HG03196 (cell line): ENCODE data around the gene AFM.
"Not testable (repeated sequence)": the region's sequence is repeated elsewhere in the genome, so short reads cannot be mapped to it uniquely, and the experiment has no call there.

Experiments used
- ATAC-seq: cut with Tn5 transposase; IDR thresholded peaks from one replicate; pipeline ENCODE4 v1.9.1; 2021; ENCODE audit not compliant: unreplicated experiment

AFM gene

DNA sequence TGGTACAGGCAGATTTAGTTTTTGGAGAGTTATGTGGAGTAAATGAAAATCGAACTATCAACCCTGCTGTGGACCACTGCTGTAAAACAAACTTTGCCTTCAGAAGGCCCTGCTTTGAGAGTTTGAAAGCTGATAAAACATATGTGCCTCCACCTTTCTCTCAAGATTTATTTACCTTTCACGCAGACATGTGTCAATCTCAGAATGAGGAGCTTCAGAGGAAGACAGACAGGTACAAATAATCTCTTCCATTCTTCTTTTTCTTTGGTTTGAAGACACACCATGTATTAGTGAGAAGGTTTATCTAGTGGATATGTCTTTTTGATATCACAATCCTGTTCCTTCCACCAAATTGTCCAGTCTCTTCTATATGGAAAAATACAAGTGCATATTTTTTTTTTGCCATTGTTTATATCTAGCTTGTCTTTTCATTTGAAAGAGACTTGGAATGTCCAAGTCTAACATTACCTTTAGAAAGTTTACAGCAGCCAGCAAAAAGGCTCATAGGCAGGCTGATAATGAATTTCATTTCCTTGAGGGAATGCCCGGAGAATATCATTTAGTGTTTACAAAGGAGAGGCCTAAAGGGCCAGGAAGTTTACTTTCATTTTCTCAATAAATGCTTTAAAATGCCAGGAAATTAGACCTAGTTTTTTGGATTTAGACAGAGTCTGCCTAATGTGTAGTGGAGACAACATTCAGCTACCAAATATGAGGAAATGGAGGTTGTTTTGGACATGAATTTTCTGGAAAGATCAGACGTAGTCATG is 18.6 kb downstream of the AFM start:
- ATAC-seq: no peak

DNA sequence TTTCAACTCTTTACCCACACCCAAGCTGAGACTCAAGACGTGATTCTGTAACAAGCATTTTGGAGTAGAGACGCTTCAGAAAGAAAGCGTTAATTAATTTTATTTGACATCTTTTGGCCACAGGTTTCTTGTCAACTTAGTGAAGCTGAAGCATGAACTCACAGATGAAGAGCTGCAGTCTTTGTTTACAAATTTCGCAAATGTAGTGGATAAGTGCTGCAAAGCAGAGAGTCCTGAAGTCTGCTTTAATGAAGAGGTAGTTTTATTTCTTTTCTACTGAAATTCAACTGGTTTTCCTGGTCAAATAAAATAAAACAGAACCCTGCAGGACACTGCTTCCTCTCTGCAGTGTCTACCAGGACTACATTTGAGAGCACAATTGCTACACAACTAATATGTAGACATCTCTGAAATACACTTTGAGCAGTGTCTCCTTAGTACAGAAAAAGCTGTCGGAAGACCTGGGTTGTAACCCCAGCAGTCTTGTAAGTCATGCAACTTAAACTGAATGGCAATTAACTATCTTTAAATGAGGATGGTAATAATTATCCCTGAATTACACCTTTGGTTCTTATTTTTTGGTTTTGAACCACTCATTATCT is 20.2 kb downstream of the AFM start:
- ATAC-seq: no peak

DNA sequence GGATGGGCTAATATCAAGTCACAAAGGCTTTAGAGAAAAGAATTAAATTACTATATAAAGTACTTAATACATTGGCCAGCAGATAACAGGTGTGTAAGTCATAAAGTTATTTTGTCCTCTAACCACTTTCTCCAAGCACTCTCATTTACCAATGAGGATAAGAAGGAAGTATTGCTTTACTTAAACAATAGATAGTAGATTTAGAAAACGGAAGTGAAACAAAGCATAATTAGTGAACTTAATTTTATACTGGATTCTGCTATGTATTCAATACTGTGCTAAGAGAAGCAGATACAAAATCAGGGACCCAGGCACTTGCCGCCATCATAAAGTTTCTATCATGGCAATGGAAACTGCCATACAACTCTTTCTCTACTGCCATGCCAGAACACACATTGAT is 24.0 kb downstream of the AFM start:
- no peak for ATAC-seq

DNA sequence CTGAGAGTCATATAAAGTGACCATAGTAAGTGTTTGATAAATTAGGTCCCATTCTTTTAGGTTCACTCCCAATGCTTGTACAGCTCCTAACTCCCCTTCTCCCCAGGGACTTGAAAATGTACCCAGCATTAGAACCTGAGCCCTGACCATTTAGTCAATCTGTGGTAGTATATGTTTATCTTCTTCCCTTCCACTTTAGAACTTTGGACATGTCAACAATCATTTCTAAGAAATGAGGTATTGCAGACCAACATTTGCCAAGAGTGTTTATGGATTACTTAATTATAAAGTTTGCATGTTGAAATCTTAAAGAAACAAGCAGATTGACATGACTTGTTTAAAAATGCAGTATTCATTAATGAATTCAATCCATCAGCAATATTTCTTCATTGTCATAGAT is 26.0 kb downstream of the AFM start:
- no peak for ATAC-seq

DNA sequence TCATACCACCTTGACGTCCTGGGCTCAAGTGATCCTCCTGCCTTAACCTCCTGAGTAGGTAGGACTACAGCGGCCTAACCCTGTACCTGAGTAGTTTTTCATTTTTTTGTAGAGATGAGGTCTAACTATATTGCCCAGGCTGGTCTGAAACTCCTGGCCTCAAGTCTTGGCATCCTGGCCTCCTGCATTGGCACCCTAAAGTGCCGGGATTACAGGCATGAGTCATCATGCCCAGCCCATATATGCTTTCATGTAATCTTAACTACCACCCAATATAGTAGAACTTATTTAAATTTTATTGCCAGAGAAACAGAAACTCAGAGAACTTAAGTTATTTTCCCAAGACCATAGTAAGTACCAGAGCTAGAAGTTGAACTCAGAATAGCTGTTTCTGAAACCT is 27.1 kb downstream of the AFM start:
- ATAC-seq: no peak

DNA sequence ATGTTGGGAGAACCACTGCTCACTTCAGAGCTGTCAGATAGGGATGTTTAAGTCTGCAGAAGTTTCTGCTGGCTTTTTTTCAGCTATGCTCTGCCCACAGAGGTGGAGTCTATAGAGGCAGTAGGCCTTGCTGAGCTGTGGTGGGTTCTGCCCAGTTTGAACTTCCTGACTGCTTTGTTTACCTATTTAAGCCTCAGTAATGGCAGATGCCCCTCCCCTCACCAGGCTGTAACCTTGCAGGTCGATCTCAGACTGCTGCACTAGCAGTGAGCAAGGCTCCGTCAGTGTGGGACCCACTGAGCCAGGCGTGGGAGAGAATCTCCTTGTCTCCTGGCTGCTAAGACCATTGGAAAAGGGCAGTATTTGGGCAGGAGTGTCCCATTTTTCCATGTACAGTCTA is 36.8 kb downstream of the AFM start:
- no peak for ATAC-seq

DNA sequence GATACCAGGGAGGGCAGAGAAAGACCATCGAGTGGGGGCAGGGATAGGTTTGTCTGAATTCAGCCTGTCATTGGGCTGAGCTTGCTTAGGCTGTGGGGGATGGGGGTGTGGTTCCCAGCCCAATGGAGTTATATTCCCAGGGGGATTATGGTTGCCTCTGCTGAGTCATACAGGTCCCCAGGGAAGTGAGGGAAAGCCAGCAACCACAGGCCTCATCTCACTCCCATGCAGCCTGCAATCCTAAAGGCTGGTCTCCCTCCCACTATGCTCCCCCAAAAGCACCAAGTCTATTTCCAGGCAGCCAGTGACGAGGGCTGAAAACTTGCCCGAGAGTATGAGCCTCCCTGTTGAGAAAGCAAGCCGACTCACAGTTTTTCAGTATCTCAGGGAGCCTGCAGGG is 39.3 kb downstream of the AFM start:
- ATAC-seq: no peak

DNA sequence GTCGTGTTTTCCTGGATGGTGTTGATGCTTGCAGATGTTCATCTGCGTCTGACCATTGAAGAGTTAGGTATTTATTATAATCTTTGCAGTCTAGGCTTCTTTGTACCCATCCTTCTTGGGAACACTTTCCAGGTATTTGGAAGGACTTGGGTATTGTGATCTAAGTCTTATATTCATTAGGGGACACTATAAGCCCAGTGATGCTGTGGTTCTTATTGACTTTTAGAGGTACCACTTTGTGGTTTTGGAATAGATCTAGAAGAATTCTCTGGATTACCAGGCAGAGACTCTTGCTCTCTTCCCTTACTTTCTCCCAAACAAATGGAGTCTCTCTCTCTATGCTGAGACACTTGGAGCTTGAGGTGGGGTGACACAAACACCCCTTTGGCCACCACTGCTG is 41.6 kb downstream of the AFM start:
- ATAC-seq: no peak

DNA sequence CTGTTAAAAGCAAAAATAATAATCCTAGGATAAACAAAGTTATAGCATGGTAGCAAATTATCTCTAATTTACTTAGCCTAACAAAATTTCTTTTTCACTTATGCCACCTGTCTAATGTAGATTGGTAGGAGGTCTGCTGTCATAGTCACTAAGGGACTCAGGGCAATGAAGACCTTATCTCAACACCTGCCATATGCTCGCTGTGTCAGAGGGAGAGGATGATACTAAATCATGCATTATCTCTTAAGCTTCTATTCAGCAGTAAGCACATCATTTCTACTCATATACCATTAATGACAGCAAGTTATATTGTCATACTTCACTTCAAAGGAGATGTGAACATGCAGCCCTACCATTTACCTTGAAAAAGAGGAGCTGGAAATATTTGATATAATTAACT is 44.1 kb downstream of the AFM start:
- ATAC-seq: no peak

DNA sequence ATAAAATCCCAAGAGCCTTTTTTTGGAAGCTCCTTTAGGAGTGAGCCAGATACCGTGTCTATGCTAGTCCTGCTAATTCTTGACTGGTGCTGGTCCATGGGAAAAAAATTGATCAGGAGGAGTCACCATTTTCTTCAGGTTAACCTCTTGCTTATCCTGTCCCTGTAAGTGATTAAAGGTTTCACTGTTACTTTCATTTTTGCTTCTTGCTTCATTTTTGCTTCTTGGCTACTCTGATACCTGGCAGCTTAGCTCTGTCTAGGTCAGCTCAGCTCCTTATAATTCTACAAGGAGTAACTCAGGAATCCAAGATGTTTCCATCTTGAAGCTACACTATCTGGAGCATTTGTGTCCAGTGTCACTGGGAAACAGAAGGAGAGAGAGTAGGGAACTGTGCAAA is 45.7 kb downstream of the AFM start:
- no peak for ATAC-seq

DNA sequence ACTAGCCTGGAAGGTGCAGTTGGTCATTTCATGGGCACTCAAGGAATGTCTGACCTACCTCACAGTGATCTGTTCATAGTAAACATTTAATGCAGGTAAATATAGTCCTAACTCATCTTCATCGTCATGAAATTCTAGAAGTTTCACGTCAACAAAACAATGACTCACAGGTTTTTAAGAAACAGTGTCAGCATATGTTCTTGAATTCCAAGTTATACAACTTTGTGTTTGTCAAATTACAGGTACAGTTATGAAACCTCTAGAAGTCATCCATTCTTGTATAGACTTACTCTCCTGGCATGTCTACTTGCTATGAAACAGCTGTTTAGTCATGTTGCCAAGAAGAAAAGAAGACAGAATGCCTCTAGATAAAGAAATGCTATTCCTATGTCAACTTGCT is 46.6 kb downstream of the AFM start:
- ATAC-seq: no peak

DNA sequence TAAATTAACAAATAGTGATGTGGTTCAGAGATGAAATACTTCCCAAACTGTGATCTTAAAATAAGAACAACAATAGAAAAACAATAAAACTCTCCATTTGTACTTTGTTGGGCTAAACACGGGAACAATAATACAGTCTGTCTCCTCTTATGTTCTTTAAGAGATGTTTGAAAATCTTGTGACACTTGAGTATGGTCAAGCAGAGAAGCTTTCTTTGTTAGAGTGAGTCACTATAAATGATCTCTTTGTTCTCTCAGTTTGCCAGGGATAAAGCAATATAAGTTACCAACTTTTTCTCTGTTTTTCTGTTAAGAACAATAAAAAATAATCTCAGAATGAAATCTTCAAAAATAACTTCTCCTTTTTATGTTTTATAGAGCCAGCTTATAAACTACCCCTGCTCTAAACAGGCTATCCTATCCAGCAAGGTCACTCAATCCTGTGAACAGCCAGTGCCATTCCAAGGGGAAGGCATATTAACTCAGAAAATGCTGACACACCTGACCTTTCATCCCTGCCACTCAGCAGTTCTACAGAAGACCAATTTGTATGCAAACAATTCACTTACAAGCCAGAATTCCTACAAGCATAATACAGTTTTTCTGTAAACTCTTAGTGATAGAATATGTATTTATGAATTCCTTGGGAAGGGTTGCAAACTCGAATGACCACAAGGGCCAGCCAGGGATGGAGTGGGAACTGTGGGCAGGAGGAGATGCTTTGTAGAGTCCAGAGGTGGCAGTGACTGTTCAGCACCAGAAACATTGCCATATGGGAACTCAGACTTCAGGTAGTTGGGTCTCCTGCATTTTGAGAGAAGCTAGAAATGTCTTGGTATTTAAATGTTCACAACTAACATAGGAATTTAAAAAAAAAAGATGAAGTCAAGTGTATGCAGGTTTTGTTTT is 52.2 kb downstream of the AFM start:
- no peak for ATAC-seq

DNA sequence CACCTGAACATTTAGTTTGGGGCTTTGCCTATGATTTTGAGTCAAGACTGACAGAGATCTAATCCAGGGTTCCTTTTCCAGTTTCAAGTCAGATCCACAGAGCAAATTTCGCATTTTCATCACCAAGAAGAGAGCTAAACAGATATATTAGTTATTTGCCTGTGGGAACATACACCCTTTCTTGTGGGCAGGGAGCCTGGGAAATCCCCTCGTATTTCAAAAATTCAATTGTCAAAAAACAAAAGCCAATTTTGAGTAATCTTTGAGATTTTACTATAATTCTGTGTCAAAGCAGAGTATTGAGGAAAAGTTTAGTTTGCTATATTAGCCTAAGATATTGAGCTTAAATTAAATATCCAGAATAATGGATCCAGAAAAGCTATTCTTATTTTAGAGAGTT is 56.6 kb downstream of the AFM start:
- no peak for ATAC-seq

DNA sequence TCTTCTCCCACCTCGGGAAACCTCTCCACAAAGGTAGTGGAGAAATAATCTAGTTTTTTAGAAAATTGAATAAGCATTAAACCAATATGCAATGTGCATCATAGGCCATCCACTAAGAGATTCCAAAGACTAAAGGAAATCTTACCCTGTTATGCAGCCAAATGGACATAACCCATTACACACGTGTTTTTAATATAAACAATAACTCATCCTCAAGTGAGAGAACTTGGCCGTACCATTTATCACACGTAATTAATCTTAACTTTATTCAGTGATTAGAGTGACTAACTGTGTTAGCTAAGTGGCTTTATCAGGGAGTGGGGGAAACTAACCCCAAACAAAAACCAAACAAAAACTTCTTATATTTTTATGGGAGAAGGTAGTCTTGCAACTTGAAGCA is 57.8 kb downstream of the AFM start:
- no peak for ATAC-seq

DNA sequence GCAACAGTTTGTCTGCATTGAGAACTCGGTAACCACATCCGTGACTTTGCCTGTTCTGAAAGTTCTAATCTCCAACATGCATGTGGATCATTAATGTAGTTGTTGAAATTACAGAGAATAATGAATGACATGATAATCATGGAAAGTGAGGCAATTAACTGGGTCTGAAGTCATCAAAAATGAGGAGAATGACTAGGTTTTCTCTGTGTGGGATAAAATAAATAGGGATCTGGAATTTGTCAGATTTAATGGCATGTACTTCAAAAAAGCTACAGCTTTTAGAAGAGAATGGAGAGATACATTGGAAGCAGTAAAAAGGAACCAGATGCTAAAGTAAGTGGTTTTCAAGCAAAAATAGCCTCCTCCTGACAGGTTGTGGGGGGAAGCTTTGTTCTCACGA is 59.3 kb downstream of the AFM start:
- ATAC-seq: no peak

DNA sequence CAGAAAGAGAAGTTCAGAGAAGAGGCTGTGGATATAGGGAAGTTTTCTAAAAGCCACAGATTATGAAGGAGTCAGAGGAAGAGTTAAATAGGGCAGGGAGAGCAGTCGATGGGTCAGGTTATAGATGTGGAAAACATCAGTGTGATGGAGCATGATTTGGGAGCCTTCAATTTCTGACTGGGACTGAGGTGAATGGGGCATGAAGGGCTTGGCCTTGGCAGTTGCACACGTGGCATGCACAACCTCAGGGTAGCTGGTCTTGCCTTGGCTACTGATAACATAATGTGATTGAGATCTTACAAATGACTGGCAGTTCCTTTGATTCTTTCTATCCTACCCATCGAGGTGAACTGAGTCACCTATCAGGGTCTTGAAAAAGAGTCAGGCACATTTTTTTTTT is 59.7 kb downstream of the AFM start:
- ATAC-seq: no peak

DNA sequence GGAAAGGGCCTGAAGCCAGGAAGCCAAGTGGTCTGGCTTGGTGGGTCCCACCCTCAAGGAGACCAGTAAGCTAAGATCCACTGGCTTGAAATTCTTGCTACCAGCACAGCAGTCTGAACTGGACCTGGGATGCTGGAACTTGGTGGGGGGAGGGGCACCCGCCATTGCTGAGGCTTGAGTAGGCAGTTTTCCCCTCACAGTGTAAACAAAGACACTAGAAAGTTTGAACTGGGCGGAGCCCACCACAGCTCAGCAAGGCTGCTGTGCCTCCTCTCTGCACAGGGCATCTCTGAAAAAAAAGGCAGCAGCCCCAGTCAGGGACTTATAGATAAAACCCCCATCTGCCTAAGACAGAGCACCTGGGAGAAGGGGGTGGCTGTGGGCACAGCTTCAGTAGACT is 63.1 kb downstream of the AFM start:
- ATAC-seq: no peak

DNA sequence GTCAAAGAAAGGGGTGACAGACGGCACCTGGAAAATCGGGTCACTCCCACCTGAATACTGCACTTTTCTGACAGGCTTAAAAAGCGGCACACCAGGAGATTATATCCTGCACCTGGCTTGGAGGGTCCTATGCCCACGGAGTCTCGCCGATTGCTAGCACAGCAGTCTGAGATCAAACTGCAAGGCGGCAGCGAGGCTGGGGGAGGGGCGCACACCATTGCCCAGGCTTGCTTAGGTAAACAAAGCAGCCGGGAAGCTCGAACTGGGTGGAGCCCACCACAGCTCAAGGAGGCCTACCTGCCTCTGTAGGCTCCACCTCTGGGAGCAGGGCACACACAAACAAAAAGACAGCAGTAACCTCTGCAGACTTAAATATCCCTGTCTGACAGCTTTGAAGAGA is 69.3 kb downstream of the AFM start:
- ATAC-seq: not testable (repeated sequence)
